ENCODE measurements around the gene EFEMP2. TPM values are rescaled to one million over a fixed set of nuclear protein-coding genes. Genes with fewer than 3 reads are reported as not detected.

EFEMP2 gene
- total RNA-seq, 1 donor from 2014 or later = 97.3 TPM

DNA sequence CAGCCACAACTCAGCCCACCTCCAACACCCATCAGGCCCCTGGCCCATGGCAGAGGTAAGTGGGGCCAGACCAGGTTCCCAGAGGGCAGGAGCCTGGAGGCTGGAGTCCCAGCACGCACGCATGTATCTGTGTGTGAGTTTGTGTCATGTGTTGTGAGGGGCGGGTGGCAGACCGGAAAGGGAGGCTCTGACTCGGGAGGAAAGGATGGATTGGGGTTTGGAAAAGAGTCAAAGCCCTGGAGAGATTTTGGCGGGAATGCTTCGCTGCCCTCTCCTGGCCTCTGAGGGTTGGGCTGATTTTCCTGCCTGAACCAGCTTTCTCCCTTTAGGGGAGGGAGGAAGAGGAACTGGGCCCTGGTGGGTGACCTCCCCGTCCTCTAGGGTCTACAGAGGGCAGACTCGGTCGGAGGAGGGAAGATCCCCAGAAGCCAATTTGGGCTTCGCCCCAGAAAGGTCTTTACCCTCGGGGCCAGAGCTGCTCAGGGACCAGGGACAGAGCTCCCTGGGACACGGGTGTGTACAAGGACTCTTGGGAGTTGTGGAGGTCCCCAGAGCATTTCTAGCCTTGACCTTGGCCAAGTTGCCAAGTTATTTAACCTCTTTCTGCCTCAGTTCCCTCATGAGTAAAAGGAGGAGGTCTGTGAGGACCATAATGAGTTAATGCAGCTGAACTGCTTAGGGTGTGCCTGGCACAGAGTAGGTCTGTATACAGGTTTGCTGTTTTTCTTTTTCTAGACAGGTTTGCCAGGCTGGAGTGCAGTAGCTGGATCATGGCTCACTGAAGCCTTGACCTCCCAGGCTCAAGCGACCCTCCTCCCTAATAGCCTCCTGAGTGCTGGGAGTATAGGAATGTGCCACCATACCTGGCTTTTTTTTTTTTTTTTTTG is 39.3 kb upstream of the EFEMP2 start:
- Mint-ChIP-seq H3K4me1 (ENCODE audit: low read depth, unreplicated experiment) (peaks cover 32% of the 10 kb centered on the region), H3K27ac (ENCODE audit: unreplicated experiment) (peak overlapping the region; percentile 87), H3K27me3 (ENCODE audit: low read depth, unreplicated experiment) (peaks cover 2% of the 10 kb centered on the region), H3K4me3 (ENCODE audit: unreplicated experiment) (no peak overlapping the region), H3K9me3 (ENCODE audit: unreplicated experiment) (no peaks in the 10 kb centered on the region), H3K36me3 (ENCODE audit: low read depth, unreplicated experiment) (no peaks in the 10 kb centered on the region)
- H4K20me1 ChIP-seq (ENCODE audit: insufficient read depth, low read length) = no peaks in the 10 kb centered on the region
- TF ChIP-seq, protein P1, sequence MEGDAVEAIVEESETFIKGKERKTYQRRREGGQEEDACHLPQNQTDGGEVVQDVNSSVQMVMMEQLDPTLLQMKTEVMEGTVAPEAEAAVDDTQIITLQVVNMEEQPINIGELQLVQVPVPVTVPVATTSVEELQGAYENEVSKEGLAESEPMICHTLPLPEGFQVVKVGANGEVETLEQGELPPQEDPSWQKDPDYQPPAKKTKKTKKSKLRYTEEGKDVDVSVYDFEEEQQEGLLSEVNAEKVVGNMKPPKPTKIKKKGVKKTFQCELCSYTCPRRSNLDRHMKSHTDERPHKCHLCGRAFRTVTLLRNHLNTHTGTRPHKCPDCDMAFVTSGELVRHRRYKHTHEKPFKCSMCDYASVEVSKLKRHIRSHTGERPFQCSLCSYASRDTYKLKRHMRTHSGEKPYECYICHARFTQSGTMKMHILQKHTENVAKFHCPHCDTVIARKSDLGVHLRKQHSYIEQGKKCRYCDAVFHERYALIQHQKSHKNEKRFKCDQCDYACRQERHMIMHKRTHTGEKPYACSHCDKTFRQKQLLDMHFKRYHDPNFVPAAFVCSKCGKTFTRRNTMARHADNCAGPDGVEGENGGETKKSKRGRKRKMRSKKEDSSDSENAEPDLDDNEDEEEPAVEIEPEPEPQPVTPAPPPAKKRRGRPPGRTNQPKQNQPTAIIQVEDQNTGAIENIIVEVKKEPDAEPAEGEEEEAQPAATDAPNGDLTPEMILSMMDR (IDR thresholded peaks at IDR 0.05; ENCODE audit: insufficient read depth, low read depth, low read length) = no peak
- TF ChIP-seq EZH2 (IDR thresholded peaks at IDR 0.05; ENCODE audit: insufficient read depth, low read length) = no peak
- no peaks in the 10 kb centered on the region for H3K9me3 ChIP-seq (ENCODE audit: insufficient read depth, low read depth, low read length)
- no peak overlapping the region for H3K4me3 ChIP-seq (ENCODE audit: insufficient read depth, low read depth, low read length)
- peak overlapping the region; percentile 43 for H3K4me2 ChIP-seq (ENCODE audit: low read length)
- FAIRE-seq (no peak), DNase-seq (ENCODE audit: low read depth) (peak; percentile 57)
- H3K27ac ChIP-seq (ENCODE audit: low read depth, low read length) = peak overlapping the region; percentile 80
- peak overlapping the region; percentile 68 for H3K9ac ChIP-seq (ENCODE audit: low read length)
- peaks cover 18% of the 10 kb centered on the region for H3K79me2 ChIP-seq (ENCODE audit: insufficient read depth, low read length)
- H3K4me1 ChIP-seq (ENCODE audit: insufficient read depth, low read length) = peaks cover 53% of the 10 kb centered on the region
- H2AFZ ChIP-seq (ENCODE audit: low read depth, low read length) = no peak overlapping the region
- no peaks in the 10 kb centered on the region for H3K36me3 ChIP-seq (ENCODE audit: insufficient read depth, low read length)
- no peaks in the 10 kb centered on the region for H3K27me3 ChIP-seq (ENCODE audit: insufficient read depth, low read length)

GRCh38 chr11:65907878-65908277 is 35.3 kb upstream of the EFEMP2 start:
- FAIRE-seq (no peak), DNase-seq (ENCODE audit: low read depth) (no peak)
- Histone ChIP-seq H3K9ac (ENCODE audit: low read length) (no peak overlapping the region), H3K36me3 (ENCODE audit: insufficient read depth, low read length) (no peaks in the 10 kb centered on the region), H3K4me3 (ENCODE audit: insufficient read depth, low read depth, low read length) (no peak overlapping the region), H3K4me2 (ENCODE audit: low read length) (no peak overlapping the region), H3K4me1 (ENCODE audit: insufficient read depth, low read length) (peaks cover 38% of the 10 kb centered on the region), H3K27ac (ENCODE audit: low read depth, low read length) (no peak overlapping the region), H3K27me3 (ENCODE audit: insufficient read depth, low read length) (no peaks in the 10 kb centered on the region), H2AFZ (ENCODE audit: low read depth, low read length) (no peak overlapping the region), H3K9me3 (ENCODE audit: insufficient read depth, low read depth, low read length) (no peaks in the 10 kb centered on the region), H3K79me2 (ENCODE audit: insufficient read depth, low read length) (no peaks in the 10 kb centered on the region), H4K20me1 (ENCODE audit: insufficient read depth, low read length) (no peaks in the 10 kb centered on the region)
- H3K9me3 Mint-ChIP-seq (ENCODE audit: unreplicated experiment) = no peaks in the 10 kb centered on the region
- no peak overlapping the region for H3K27ac Mint-ChIP-seq (ENCODE audit: unreplicated experiment)
- no peak overlapping the region for H3K4me3 Mint-ChIP-seq (ENCODE audit: unreplicated experiment)
- no peaks in the 10 kb centered on the region for H3K36me3 Mint-ChIP-seq (ENCODE audit: low read depth, unreplicated experiment)
- H3K4me1 Mint-ChIP-seq (ENCODE audit: low read depth, unreplicated experiment) = peaks cover 21% of the 10 kb centered on the region
- TF ChIP-seq, protein P1 (IDR thresholded peaks at IDR 0.05; ENCODE audit: insufficient read depth, low read depth, low read length) = no peak
- no peak for TF ChIP-seq EZH2 (IDR thresholded peaks at IDR 0.05; ENCODE audit: insufficient read depth, low read length)
- H3K27me3 Mint-ChIP-seq (ENCODE audit: low read depth, unreplicated experiment) = peaks cover 2% of the 10 kb centered on the region

DNA sequence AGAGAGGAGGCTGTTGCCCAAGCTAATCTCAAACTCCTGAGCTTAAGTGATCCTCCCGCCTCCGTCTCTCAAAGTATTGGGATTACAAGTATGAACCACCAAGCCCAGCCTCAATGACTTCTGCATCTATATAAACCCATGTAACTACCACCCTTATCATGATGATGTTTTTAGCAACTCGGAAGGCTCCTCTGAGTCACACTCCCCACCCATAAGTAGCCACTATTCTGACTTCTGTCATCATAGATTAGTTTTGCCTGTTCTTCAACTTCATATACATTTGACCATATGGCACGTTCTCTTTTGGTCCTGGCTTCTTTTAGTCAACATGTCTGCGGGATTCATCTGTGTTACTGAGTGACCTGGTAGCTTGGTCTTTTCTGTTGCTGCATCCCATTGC is 34.0 kb upstream of the EFEMP2 start:
- Histone ChIP-seq H2AFZ (ENCODE audit: low read depth, low read length) (no peak overlapping the region), H4K20me1 (ENCODE audit: insufficient read depth, low read length) (no peaks in the 10 kb centered on the region), H3K4me2 (ENCODE audit: low read length) (no peak overlapping the region), H3K4me1 (ENCODE audit: insufficient read depth, low read length) (peaks cover 36% of the 10 kb centered on the region), H3K9ac (ENCODE audit: low read length) (no peak overlapping the region), H3K9me3 (ENCODE audit: insufficient read depth, low read depth, low read length) (no peaks in the 10 kb centered on the region), H3K4me3 (ENCODE audit: insufficient read depth, low read depth, low read length) (no peak overlapping the region), H3K27me3 (ENCODE audit: insufficient read depth, low read length) (no peaks in the 10 kb centered on the region), H3K27ac (ENCODE audit: low read depth, low read length) (no peak overlapping the region), H3K79me2 (ENCODE audit: insufficient read depth, low read length) (peaks cover 4% of the 10 kb centered on the region), H3K36me3 (ENCODE audit: insufficient read depth, low read length) (no peaks in the 10 kb centered on the region)
- H3K4me3 Mint-ChIP-seq (ENCODE audit: unreplicated experiment) = peak overlapping the region; percentile 16
- TF ChIP-seq EZH2 (IDR thresholded peaks at IDR 0.05; ENCODE audit: insufficient read depth, low read length) = no peak
- TF ChIP-seq, protein P1 (IDR thresholded peaks at IDR 0.05; ENCODE audit: insufficient read depth, low read depth, low read length) = no peak
- no peaks in the 10 kb centered on the region for H3K36me3 Mint-ChIP-seq (ENCODE audit: low read depth, unreplicated experiment)
- no peak for FAIRE-seq
- peak; percentile 34 for DNase-seq (ENCODE audit: low read depth)
- H3K27ac Mint-ChIP-seq (ENCODE audit: unreplicated experiment) = no peak overlapping the region
- peaks cover 2% of the 10 kb centered on the region for H3K27me3 Mint-ChIP-seq (ENCODE audit: low read depth, unreplicated experiment)
- H3K9me3 Mint-ChIP-seq (ENCODE audit: unreplicated experiment) = no peaks in the 10 kb centered on the region
- H3K4me1 Mint-ChIP-seq (ENCODE audit: low read depth, unreplicated experiment) = peaks cover 30% of the 10 kb centered on the region
